NCI-H2196 (cell line): Measurements from ENCODE around the gene COL1A1.
A peak's percentile ranks its signal among the peaks of the same experiment; 100 is the strongest.

Experiments
- DNase-seq: peaks from one replicate; lab custom pipeline; 2025; ENCODE audit not compliant: unreplicated experiment; lab: John Stamatoyannopoulos, UW

COL1A1 gene

DNA sequence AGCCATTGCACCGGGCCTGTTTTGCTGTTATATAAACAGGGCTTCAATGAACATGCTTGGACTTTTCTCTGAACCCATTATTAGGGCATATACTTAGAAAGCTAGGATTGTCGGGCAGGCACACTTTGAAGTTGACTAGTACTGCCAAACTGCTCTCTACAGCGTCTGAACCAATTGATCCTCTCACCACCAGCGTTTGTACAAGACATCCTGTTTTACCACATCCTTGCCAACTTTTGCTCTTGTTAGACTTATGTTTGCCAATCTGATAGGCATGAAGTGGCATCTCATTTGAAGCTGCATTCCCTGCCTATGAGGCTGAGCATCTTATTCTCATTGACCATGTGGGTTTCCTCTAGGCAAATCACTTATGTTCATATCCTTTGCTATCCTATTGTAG lies 43.5 kb downstream of the COL1A1 start:
- DNase-seq: no peak

DNA sequence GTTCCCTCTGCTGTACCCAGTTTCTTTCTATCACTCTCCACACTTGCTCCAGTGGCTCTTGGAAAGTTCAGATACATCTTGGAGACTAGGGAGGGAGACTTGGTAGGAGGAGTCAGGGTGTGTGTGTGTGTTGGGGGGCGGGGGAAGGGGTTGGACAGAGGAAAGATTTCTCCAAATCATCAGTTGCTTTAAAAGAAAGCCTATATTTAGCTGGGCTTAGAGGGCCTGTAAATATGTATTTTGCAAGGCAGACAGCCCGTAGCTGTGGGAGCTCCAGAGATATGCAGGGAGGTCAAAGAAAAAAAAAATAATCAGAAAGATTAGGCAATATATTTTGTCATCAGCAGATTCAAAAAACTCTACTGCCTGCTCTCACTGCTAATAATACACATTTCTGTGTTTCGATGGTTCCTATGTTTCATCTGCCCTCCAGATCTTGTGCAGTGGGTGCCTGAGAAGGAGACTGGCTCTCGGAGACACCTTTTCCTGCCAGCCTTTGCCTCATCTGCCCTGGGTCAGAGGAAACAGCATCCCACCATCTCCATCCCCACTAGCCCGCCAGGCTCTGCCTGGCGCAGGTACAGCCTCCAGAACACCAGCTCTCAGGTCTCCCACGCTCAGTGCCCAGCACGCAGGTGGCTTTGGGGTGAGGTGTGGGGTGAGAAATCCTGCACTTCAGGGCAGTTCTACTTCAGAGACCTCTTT lies 46.2 kb downstream of the COL1A1 start:
- no peak for DNase-seq

DNA sequence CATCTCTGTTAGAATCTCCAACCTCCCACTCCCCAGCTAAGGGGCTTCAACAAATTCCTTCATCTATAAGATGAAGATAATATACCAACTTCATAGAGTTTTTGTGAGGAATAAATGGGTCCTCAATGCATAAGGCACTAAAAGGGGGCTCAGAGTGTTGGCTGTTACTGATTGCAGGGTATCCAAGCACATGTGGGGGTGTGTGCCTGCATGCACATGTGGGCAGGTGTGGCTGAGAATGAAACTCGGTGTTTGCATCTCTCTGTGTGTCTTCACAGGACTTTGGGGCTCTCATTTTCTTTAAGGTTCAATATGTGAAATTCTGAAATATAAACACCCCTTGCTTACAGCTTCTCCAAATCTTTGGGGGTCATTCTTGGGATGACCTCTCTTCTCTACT lies 46.8 kb downstream of the COL1A1 start:
- no peak for DNase-seq

DNA sequence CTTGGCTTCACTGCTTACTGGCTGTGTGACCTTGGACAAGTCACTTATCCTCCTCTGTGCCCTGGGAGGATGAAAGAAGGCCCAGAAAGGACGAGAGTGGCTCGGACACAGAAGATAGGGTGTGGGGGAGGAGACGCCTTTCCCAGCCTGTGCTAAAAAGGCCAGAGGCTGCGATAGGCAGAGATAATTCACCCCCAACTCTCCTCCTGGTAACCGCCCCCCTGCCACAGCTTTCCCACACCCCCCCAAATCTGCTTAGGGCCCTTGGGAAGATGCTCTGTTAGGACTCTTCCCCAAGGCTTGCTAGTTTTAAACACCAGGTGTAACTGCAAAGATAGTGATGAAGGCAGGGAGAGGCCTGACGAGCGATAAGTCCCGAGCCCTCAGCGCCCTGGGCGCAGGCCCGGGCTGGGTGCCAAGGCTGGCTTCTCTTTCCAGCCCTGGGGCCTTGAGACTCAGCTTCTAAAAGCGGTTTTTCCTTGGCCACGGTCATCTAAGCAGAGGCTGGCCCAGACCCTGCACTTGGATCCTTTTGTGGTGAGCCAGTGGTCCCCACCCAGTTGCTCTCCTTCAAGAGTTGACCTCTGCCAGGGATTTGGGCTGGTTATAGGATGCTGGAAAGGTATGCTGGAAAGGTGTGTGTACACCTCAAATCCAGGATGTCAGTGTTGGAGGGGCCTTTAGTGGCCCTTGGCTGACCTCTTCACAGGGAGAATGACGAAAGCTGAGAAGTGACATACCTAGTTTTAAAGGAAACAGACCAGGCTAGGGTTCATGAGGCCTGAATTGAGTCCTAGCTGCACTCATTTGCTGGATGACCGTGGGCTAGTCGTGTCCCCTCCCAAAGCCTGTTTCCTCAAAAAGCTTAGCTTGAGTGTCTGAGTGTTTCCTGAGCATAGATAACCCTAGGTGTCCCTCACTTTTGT lies 47.5 kb downstream of the COL1A1 start:
- peak; percentile 56 for DNase-seq

DNA sequence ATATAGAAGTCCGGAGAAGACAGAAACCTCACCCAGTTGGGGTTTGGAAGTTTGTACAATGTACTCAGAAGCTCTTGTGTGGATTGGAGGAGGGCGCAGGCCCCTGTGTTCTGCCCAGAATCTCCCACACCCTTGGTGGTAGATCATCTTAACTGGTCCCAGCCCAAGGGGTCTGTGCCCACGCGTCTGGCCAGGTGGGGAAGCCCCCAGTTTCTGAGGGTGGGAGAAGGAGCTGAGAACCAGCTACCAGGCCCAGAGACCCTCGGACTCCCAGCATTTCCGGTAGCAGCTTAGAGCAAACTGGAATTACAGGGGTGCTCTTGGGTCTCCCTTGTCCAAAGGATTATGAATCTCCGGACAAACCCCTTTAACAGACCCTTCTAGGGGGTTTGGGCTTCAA lies 48.7 kb downstream of the COL1A1 start:
- no peak for DNase-seq

DNA sequence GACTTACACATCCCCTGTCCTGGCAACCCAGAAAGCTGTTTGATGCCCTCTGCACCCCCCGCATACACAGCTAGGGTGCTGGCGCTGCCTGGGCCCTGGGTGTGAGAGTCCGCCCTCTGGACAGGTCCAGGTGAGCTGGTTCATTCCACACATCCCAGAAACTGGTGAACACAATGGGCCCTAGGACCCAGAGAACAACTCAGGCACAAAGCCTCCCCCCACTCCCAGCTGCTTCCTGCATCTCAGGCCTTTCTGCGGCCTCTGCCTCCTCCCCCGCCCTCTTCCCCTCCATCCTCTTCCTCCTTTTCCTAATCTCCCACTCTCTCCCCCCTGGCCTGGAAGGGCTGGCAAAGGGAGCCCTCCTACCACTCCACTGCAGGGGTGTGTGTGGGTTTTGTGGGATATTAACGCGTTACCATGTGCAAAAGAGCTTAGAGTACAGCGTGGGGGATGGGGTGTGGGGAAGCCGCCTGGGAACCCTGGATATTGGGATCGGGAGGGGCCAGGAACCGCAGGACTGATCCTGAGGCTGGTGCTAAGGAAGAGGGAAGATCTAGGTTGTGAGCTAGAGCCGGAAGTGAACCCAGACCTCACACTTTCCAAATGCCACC lies 49.4 kb downstream of the COL1A1 start:
- peak; percentile 82 for DNase-seq

DNA sequence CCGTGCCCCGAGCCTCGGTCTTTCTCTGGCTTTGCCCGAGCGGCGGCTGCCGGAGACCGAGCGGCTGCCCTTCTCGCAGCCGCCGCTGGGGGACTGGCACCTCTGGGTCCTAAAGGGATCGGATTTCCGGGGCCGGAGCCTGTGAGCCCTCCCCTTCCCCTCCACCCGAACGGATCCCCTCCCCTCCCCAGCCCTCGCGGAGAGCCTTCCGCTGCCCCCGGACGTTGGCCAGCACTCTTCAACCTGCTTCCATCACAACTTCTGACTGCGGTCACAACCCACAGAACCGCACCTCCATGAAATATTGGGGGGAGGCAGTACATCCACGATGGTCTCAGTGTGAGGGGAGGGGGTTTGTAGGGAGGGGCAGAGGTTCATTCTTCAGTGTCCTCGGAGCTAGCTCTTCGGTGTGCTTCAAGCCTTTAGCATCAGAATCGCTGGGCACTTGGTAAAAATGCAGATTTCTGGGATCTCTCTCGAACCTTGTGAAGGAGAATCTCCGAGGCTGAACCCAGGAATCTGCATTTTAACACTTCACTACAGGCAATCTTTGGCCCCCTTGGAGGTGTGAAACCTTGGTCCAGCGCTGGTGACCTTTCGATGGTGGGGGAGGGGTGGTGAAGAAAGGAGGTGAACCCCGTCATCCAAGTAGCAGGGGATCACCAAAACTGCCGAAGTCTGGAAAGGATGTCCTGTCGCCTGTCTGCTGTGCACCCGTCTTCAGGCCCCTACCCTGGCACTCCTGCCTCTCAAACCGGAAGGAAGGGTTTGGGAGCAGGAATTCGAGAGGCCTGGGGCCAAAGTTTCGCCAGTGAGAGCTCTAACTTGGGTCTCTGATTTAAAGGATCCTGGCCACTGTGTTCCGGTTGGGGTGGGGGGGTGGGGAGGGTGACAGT lies 50.1 kb downstream of the COL1A1 start:
- peak; percentile 89 for DNase-seq

DNA sequence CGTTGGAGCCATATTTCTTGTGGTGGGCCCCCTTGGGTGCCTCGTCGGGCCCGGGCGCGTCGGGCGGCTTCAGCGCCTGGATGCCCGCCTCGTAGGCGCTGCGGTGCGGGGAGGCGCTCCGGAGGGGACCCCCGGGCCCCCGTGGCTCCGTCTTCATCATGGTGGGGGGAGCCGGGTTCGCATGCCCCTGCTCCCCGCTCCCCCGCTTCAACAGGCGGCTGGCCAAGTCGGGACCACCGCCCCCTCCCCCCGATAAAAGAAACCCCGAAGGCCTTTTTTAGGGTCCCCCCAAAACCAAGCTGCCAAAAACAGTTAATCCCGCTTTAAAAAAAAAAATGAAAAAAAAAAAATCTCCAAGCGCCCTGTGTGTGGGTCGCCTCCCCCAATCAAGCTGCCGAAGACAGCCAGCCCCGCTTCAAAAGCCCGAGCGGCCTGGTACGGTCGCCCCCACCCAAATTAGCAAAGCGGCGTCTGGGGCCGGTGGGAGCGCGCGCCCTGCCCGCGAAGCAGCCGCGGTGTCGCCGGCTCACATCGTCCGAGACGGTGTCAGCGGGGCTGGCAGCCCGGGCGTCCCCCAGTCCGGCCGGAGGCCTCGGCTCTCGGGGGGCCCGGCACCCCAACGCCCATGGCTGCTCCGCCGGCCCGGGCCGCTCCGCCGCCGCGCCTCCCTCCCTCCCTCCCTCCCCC lies 50.9 kb downstream of the COL1A1 start, which contains the start of gene PPP1R9B:
TSS of gene PPP1R9B (minus strand) at position 324 of the 687 bp plus-strand sequence. CDS start at position 160, 164 bp downstream.
- DNase-seq: no peak

DNA sequence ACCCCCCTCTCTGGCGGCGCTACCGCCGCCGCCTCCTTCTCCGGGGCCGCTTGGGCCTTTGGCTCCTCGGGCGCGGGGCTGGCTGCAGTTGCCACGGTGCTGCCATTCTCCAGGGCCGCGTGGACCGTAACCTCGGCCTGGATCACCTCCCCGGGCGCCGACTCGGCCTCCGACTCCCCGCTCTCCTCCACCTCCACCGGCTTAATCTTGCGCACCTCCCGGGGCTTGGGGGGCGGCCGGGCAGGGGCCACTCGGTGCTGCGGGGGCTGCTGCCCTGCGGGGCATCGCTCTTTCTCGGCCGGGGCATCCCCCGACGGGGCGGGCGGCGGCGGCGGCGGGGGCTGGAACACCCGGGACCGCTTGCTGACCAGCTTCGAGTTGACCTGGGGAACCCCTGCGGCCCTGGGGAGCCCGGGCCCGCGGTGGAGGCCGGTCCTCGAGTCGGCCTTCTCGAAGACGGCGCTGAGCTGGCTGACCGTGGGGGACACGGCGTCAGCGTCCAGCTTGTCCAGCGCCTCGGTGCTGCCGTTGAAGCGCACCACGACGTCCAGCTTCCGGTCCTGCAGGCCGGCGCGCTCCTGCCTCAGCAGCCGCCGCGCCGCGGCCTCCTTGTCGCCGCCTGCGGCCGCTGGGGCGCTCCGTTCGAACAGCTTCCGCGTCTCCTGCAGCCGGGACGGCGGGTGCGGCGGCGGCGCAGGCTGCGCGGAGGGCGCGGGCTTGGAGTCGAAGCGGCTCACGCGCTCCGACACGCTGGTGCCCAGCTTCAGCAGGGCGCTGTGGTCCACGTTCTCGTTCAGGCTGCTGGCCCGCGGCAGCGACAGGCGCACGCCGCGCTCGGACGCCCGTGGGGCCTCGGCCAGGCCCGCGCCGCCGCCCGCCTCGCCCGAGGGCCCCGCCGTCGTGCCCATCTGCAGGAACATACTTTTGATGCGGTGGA lies 51.7 kb downstream of the COL1A1 start:
- DNase-seq: peak; percentile 33

DNA sequence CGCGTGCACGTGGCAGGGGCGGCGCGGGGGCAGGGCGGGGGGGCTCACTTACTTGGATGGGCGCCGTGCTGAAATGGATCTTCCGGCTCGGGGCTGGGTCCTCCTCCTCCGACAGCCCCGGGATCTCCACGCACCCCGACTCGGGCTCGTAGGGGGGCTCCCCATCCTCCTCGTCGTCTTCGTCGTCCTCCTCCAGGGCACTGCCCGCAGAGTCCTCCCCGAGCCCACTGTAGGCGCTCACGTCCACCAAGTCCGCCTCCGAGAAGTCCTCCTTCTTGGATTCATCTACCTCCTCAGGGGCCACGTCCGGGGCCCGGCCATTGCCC lies 52.4 kb downstream of the COL1A1 start:
- no peak for DNase-seq

DNA sequence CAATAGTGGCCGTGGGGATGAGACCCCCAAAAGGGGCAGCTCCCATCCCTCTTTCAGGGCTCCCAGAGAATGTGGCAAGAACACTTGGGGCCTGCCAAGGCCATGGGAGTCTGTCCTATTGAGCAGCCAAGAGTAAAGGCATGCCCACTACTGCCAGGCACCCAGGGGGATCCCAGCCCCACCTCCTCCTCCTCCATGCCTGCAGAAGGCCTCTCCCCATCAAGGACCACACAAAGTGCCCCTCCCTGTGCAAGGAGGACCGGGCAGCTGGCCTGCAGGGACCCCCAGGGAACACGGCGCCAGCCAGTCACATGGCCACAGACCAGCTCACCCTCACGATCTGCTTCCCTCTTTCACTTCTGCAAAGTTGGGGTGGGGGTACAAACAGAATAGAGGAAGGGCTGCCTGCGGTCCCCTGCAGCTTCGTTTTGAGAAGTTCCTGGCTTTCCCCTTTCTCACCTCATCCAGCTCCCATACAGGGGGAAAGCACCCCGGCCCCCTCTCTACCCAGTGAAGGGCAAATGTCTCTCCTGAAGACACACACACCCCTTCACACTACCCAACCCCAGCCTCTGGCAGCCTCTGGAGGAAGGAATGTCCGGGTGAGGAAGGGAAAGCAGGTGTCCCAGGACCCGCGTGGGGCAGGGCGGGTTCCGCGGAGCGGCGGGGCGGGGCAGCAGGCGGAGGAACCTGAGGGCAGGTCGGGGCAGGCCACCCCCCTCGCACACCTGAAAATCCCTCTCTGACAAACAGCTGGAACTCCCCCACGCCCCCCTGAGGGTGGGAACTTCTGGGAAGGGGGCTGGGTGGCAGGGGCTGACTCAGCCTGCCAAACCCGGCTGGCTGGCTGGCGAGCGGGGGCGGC lies 53.0 kb downstream of the COL1A1 start:
- DNase-seq: no peak

DNA sequence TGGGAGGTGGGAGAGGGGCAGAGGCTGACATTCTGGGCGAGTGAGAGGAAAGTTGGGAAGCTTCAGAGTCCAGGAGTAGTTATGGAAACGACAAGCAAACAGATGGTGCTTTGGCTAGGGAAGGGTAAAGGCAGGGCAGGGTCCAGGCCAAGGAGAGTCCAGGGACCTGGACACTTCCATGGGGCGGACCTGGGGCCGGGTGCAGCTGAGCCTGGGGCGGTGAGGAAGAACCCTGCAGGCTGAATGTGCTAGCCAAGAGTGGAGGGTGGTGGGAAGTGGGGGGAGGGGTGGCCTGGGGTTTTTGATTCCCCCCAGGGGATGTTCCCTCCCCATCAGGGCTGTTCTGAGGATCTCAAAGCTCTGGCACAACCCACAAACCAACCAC lies 53.6 kb downstream of the COL1A1 start:
- DNase-seq: no peak

DNA sequence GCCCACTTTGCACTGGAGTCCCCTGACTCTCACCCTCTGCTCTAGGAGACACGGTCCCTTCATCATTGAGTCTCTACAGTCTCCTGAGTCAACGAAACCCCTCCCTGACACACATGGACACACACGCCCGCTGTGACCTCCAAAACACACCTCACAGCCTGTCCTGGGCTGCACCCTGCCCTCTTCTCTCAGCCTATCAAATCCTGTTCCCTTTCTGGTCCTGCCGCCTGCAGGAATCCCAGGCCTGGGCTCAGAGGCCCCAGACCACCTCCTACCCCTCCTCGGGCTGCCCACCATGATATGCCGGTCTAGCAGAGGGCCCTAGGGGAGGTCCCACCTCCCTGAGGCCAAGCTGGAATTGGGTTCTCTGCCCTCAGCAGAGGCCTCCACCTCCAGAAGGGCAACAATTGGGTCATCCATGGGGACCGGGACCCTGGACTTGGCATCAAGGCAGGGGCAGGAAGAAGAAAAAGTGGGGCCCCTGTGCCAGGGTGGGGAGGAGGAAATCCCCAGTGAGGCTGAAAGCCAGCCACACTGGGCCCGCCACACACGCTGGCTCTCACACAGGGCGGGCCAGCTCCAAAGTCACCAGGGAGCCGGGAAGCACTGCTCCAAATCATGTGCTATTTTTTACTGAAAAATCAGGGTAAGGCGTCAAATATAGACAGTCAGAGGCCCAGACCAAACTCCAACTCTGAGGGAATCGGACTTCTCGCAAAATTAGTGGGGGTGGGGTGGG lies 54.3 kb downstream of the COL1A1 start:
- no peak for DNase-seq

DNA sequence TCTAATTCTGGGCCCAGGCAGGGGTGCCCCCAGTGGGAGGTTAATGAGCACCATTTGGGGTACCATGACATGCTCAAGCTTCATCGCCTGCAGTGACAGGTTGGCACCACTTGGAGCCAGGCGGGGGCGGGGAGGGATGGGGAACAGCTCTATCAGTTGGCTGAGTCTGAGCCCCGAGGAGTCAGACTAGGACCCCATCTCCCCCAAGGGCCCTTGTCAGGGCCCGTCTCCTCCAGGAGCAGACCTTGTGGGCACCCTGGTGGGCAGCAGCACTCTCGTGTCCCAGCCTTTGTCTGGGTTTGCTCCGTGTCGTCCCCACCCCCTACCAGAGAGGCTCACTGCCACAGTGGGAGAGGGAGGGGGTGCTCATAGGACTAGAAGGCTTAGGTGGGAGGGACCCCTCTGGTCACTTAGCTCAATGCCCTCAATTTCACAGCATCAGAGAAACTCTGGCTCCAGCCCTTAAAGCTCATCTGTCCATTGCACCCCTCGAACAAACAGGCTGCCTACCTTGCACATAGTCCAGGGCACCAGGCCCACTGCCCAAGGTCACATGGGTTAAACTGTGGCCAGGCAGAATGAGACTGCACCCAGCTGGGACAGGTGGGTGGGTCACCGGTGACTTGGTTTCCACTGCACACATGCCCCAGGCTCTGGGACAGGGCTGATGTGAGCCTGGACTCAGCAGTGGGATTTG lies 55.1 kb downstream of the COL1A1 start:
- DNase-seq: no peak

DNA sequence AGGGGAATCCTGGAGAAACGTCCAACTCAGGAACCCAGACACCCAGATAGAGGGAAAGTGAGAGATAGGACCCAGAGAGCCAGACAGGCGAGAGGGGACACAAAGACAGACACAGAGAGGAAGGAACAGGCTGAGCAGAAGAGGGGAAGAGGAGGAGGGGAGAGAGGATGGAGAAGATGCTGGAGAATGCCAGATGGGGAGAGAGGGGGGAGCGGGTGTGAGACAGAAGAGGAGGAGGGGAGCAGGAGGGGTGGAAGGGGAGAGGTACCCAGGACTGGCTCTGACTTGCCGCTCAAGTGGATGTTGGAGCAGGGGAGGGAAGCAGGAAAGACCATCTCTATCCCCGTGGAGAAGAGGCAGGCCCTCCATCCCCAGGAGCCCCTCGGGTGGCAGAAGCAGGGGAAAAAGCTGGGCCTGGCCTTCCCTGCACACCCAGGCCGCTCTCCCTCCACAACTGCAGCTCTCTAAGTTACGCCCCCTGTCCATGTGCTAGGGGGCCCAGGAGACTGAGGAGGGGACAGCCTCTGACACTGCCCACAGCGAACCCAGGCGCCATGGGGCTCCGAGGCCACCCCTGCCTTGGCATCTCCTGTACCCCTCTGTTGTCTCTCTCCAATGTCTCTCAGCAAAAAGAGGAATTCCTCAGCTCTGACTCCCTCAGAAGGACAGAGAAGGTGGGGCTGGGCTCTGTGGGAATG lies 55.8 kb downstream of the COL1A1 start:
- no peak for DNase-seq

DNA sequence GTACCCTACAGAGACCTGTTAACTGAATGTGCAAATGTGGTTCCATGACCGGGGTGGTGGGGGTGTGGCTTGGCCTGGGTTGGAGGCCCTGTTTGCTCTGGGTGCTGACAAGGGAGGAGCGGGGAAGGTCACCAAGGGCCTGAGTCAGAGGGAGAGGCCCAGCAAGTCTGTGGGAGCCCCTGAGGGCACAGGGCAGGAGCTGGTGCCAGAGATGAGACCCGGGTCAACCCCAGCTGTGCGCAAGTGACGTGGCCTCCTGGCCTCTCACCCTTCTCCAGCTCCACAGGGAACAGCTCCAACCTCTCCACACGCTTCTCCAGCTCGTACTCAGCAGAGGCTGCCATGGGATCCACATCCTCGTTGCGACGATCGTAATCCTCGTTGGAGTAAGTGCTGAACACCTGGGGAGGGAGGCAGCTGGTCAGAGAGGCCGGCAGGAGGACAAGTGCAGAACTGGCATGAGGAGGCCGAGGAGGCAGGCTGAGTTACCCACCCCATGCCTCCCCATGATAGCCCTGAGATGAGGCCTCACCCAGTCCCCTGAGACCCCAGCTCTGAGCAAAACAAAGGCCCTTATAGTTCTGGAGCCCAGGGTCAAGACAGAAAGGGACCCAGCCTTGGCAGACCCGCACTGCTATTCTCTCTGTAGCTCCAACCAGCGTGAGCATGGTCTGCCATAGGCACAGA lies 56.4 kb downstream of the COL1A1 start:
- DNase-seq: no peak
